Neural crest cell (in vitro differentiated cells): Measurements from ENCODE around the gene ZNF618. TPM values are rescaled to one million over a fixed set of nuclear protein-coding genes. Genes with fewer than 3 reads are reported as not detected.

Source experiments
- DNase-seq: peaks from one replicate; pipeline ENCODE4 v3.0.0; 2021; ENCODE audit warnings: low read depth, mixed read lengths, low spot score
- H3K27ac Mint-ChIP-seq: one replicate; pipeline ENCODE4 v1.8.0; 2021; ENCODE audit warnings: mild to moderate bottlenecking, mixed read lengths; ENCODE audit not compliant: unreplicated experiment
- H3K27me3 Mint-ChIP-seq: 2 replicates; pipeline ENCODE4 v1.8.0; 2021; ENCODE audit warnings: low read depth, mild to moderate bottlenecking, mixed read lengths
- H3K36me3 Mint-ChIP-seq: 2 replicates; pipeline ENCODE4 v1.8.0; 2021; ENCODE audit warnings: low read depth, mild to moderate bottlenecking, mixed read lengths
- H3K4me1 Mint-ChIP-seq: 2 replicates; pipeline ENCODE4 v1.8.0; 2021; ENCODE audit warnings: mixed read lengths
- H3K4me3 Mint-ChIP-seq: one replicate; pipeline ENCODE4 v1.8.0; 2021; ENCODE audit warnings: mild to moderate bottlenecking, mixed read lengths
- H3K9me3 Mint-ChIP-seq: 2 replicates; pipeline ENCODE4 v1.8.0; 2021; ENCODE audit warnings: mixed read lengths
- CTCF ChIP-seq: fragments of 200-600 bp; sonication (generic); conservative IDR thresholded peaks from 2 replicates; pipeline ENCODE4 v1.5.0; 2021; ENCODE audit warnings: antibody characterized with exemption, mild to moderate bottlenecking
- total RNA-seq: library from RNA; stranded (reverse); gene quantifications from 2 replicates; pipeline ENCODE4 v1.2.1, GENCODE V29; 2021

Gene ZNF618
- total RNA-seq, 1 donor from 2014 or later: 60.8 TPM

- no peak for TF ChIP-seq CTCF
- peaks cover 41% of the 10 kb centered on the region for H3K4me1 Mint-ChIP-seq
- peaks cover 39% of the 10 kb centered on the region for H3K36me3 Mint-ChIP-seq
- no peak overlapping the region for H3K27ac Mint-ChIP-seq
- H3K27me3 Mint-ChIP-seq: no peaks in the 10 kb centered on the region
- no peak for DNase-seq
- H3K9me3 Mint-ChIP-seq: peaks cover 5% of the 10 kb centered on the region
- peak overlapping the region; percentile 27 for H3K4me3 Mint-ChIP-seq
Measured at GRCh38 chr9:113967380-113967779, 91.3 kb downstream of the ZNF618 start.

- no peak overlapping the region for H3K4me3 Mint-ChIP-seq
- TF ChIP-seq CTCF: no peak
Measured at GRCh38 chr9:113969343-113969742, 93.2 kb downstream of the ZNF618 start.

GRCh38 chr9:113973226-113973625 lies 97.1 kb downstream of the ZNF618 start:
- H3K27me3 Mint-ChIP-seq: no peaks in the 10 kb centered on the region
- DNase-seq: no peak
- no peak overlapping the region for H3K4me3 Mint-ChIP-seq
- peaks cover 8% of the 10 kb centered on the region for H3K4me1 Mint-ChIP-seq
- H3K36me3 Mint-ChIP-seq: peaks cover 30% of the 10 kb centered on the region
- H3K27ac Mint-ChIP-seq: no peak overlapping the region
- TF ChIP-seq CTCF: no peak
- peaks cover 5% of the 10 kb centered on the region for H3K9me3 Mint-ChIP-seq

More at GRCh38 chr9:113969343-113969742, 93.2 kb downstream of the ZNF618 start:
- H3K27me3 Mint-ChIP-seq: no peaks in the 10 kb centered on the region
- H3K9me3 Mint-ChIP-seq: peaks cover 5% of the 10 kb centered on the region
- H3K27ac Mint-ChIP-seq: peak overlapping the region; percentile 73
- peaks cover 26% of the 10 kb centered on the region for H3K4me1 Mint-ChIP-seq
- DNase-seq: no peak
- H3K36me3 Mint-ChIP-seq: peaks cover 38% of the 10 kb centered on the region

GRCh38 chr9:113973963-113974413 lies 97.9 kb downstream of the ZNF618 start:
- H3K27ac Mint-ChIP-seq: peak overlapping the region; percentile 5
- H3K4me3 Mint-ChIP-seq: peak overlapping the region; percentile 6
- no peaks in the 10 kb centered on the region for H3K27me3 Mint-ChIP-seq
- no peak for TF ChIP-seq CTCF
- H3K4me1 Mint-ChIP-seq: peaks cover 8% of the 10 kb centered on the region
- H3K36me3 Mint-ChIP-seq: peaks cover 26% of the 10 kb centered on the region
- peaks cover 5% of the 10 kb centered on the region for H3K9me3 Mint-ChIP-seq
- no peak for DNase-seq

- no peak overlapping the region for H3K27ac Mint-ChIP-seq
- H3K36me3 Mint-ChIP-seq: no peaks in the 10 kb centered on the region
- no peaks in the 10 kb centered on the region for H3K9me3 Mint-ChIP-seq
- peaks cover 4% of the 10 kb centered on the region for H3K4me1 Mint-ChIP-seq
- H3K4me3 Mint-ChIP-seq: no peak overlapping the region
- no peak for TF ChIP-seq CTCF
- H3K27me3 Mint-ChIP-seq: no peaks in the 10 kb centered on the region
- no peak for DNase-seq
Measured at GRCh38 chr9:113976915-113977314, 100.8 kb downstream of the ZNF618 start.
